ENCODE data around the gene HMGN2. TPM values are rescaled to one million over a fixed set of nuclear protein-coding genes. Genes with fewer than 3 reads are reported as not detected.

HMGN2 gene
- total RNA-seq, 4 donors from 2014 or later, result 108 to 161 (median 121) TPM

- ATAC-seq (ENCODE audit: low FRiP score) (no peak), DNase-seq (ENCODE audit: low spot score) (no peak)
- TF ChIP-seq CTCF (IDR thresholded peaks at IDR 0.05), result no peak
Measured at GRCh38 chr1:26517766-26518049, 45.5 kb downstream of the HMGN2 start.

- TF ChIP-seq CTCF (IDR thresholded peaks at IDR 0.05), result no peak
- no peak for ATAC-seq (ENCODE audit: low FRiP score)
- DNase-seq (ENCODE audit: low spot score), result no peak
Measured at GRCh38 chr1:26518355-26518754, 46.1 kb downstream of the HMGN2 start.

GRCh38 chr1:26520339-26520738 lies 48.1 kb downstream of the HMGN2 start:
- no peak for TF ChIP-seq CTCF (IDR thresholded peaks at IDR 0.05)
- DNase-seq (ENCODE audit: low spot score) (no peak), ATAC-seq (ENCODE audit: low FRiP score) (no peak)

- TF ChIP-seq CTCF (IDR thresholded peaks at IDR 0.05), result no peak
- ATAC-seq (ENCODE audit: low FRiP score), result no peak
- no peak for DNase-seq (ENCODE audit: low spot score)
Measured at GRCh38 chr1:26521669-26522030, 49.4 kb downstream of the HMGN2 start.

- TF ChIP-seq CTCF (IDR thresholded peaks at IDR 0.05), result no peak
- DNase-seq (ENCODE audit: low spot score) (no peak), ATAC-seq (ENCODE audit: low FRiP score) (no peak)
Measured at GRCh38 chr1:26522073-26522472, 49.8 kb downstream of the HMGN2 start.

GRCh38 chr1:26524181-26524580 lies 51.9 kb downstream of the HMGN2 start:
- DNase-seq (ENCODE audit: low spot score) (no peak), ATAC-seq (ENCODE audit: low FRiP score) (no peak)
- TF ChIP-seq CTCF (IDR thresholded peaks at IDR 0.05), result no peak

Other genes with a start within 250 kb of the HMGN2 start
- gene CEP85, start 238.2 kb upstream of the HMGN2 start, total RNA-seq, result 1 to 10 TPM; 4.3 to 6.1 (median 5.3) TPM
- gene SH3BGRL3, start 192.4 kb upstream of the HMGN2 start, total RNA-seq, result 100 to 1,000 TPM in 1 of 4 donors, 10 to 100 TPM in 3; 42.4 to 124 (median 82.4) TPM
- gene UBXN11, start 165.8 kb upstream of the HMGN2 start, total RNA-seq, result 10 to 100 TPM; 12.2 to 23.8 (median 17.7) TPM
- gene CD52, start 154.5 kb upstream of the HMGN2 start, total RNA-seq, result 100 to 1,000 TPM in 1 of 4 donors, 10 to 100 TPM in 1, 1 to 10 TPM in 1, not detected in 1; 4.3 to 227 (median 13.2) TPM
- gene CRYBG2, start 118.3 kb upstream of the HMGN2 start, total RNA-seq, result not detected
- gene ZNF683, start 99.7 kb upstream of the HMGN2 start, total RNA-seq, result not detected
- not detected for gene LIN28A, start 61.6 kb upstream of the HMGN2 start, total RNA-seq
- 100 to 1,000 TPM in 1 of 4 donors, 10 to 100 TPM in 3; 44.9 to 117 (median 82.8) TPM for gene DHDDS, start 40.1 kb upstream of the HMGN2 start, total RNA-seq
- gene RPS6KA1, start 57.3 kb downstream of the HMGN2 start, total RNA-seq, result 10 to 100 TPM; 11.4 to 46.1 (median 28.1) TPM
- 10 to 100 TPM; 25.8 to 48.4 (median 40.6) TPM for gene ARID1A, start 223.6 kb downstream of the HMGN2 start, total RNA-seq